GM18519 (cell line): ENCODE results near the gene PRKCZ.

Experiments used
- ATAC-seq: cut with Tn5 transposase; IDR thresholded peaks from one replicate; pipeline ENCODE4 v1.9.1; 2021; ENCODE audit warnings: mild to moderate bottlenecking, moderate library complexity; ENCODE audit not compliant: unreplicated experiment, low FRiP score

The PRKCZ gene

GRCh38 chr1:2098839-2099785 lies 48.9 kb downstream of the PRKCZ start:
- no peak for ATAC-seq

GRCh38 chr1:2099886-2100779 lies 49.9 kb downstream of the PRKCZ start:
- ATAC-seq: no peak

GRCh38 chr1:2100780-2101108 lies 50.5 kb downstream of the PRKCZ start:
- ATAC-seq: no peak

DNA sequence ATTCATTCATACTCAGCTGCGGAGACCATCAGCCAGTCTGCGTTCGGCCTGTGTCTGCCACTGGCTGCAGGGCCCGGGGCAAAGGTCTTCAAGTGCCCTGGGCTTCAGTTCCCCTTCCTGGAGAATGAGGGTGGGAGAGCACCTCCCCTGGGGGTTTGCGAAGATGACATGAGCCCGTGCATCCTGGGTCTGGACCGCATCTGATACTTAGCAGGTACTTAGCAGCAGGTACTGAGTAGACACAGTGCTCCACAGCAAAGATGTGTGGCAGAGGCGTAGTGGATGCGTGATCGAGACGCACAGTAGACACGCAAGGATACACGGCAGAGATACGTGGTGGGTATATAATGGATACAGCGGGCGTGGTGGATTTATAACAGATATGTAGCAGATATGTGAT lies 51.3 kb downstream of the PRKCZ start:
- ATAC-seq: no peak

DNA sequence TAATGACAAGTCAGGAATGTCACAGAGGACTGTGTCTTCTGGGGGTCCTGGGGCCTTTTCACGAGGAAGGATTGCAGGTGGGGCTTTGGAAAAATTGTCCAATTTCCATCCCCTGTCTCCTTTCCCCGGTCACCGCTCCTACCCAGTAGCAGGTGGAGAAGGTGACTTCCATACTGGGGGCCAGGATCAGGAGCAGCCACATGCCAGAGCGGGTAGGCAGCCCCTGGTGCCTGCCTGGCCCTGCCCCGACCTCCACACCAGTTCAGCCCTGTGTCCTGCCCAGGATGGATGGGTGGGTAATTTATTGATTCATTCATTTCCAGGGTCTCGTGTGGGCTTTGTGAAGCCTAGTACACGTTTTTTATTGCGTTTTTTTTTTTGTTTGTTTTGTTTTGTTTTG lies 51.7 kb downstream of the PRKCZ start:
- no peak for ATAC-seq

GRCh38 chr1:2102753-2103152 lies 52.5 kb downstream of the PRKCZ start:
- no peak for ATAC-seq

GRCh38 chr1:2103266-2103900 lies 53.2 kb downstream of the PRKCZ start:
- ATAC-seq: no peak

DNA sequence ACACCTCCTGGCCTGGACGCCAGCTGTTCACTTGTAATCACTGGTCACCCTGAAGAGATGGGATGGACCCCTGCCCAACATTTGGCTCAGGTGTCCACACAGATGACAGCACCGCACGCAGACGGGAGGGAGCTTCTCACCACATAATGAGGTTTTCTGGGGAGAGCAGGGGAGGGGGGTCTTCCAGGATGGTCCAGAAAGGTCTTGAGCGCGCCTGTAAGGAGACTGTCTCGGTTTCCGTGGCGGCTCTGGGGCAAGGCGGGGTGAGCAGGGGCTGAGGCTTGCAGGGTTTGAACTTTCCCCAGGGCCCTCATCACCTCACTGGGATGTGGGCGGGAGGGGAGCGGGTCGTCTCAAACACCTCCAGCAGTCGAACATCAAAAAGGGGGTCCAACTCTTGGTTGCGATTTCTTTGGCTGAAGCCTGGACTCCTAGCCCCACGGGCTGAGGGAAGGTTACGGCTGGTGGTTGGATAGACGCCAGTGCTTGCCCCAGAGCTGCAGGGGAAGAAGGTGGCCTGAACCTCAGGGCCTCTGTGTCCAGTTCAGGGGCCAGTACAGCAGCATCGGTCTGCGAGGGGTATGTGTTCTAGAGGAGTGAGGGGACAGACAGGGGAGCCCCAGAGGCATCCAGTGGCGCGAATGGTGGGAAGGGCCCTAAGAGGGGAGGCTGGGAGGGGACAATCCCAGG lies 53.8 kb downstream of the PRKCZ start:
- no peak for ATAC-seq

DNA sequence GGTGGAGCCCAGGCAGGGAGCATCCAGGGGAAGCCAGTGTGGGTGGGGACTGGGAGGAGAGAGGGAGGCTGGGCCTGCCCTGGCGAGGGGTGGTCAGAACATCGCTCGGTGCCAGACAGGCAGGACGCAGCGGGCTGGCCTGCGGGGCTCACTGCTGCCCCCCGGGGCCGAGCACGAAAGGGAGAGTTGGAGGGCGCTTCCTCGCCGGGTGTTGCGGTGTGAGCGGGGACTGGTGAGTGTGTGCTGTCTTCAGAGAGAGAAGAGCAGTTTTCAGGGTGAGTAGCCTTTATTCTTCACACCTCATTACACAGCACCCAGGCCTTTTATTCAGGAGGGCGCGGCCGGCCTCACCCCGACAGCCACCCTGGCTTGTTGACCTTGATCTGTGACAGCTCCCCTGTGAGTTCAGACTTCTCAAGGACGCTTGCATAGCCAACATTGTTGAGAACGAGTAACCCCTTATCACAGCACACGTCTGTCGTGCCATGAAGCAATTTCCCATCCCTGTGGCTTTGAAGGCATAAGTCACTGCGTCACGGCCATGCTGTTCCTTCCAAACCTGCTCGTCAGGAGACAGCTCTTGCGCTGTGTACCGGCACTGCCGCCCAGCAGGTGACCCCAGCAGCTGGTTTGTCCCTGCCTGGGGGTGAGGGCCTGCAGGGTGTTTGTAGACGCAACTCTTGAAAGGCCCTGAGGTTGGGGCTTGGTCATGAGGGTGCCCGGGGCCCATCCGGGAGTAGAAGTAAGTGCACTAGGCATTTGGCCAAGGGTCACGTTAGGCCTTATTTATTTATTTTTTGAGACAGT lies 54.6 kb downstream of the PRKCZ start:
- no peak for ATAC-seq

GRCh38 chr1:2105781-2106524 lies 55.7 kb downstream of the PRKCZ start:
- ATAC-seq: no peak

GRCh38 chr1:2106659-2107405 lies 56.6 kb downstream of the PRKCZ start:
- ATAC-seq: no peak

DNA sequence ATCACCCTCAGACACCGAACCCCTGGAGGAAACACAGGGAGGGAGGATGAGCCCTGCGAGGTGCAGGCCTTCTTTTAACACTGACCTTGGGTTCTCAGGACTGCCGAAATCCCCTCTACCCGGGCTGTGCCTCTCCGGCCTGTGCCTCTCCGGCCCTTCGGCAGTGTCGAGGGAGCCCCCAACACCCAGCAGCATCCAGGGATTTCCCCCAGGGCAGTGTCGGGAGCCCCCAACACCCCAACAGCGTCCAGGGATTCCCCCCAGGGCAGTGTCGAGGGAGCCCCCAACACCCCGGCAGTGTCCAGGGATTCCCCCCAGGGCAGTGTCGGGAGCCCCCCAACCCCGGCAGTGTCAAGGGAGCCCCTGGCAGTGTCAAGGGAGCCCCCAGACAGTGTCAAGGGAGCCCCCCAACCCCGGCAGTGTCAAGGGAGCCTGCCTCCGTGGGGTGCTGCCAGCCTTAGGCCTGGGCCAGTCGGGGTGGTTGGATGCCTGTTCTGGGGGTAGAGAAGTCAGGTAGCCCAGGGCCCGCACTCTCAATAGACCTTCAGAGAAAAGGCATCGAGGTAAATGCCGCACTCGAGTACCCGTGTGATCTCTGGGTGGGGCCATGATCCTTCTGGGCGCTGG lies 57.5 kb downstream of the PRKCZ start:
- no peak for ATAC-seq

DNA sequence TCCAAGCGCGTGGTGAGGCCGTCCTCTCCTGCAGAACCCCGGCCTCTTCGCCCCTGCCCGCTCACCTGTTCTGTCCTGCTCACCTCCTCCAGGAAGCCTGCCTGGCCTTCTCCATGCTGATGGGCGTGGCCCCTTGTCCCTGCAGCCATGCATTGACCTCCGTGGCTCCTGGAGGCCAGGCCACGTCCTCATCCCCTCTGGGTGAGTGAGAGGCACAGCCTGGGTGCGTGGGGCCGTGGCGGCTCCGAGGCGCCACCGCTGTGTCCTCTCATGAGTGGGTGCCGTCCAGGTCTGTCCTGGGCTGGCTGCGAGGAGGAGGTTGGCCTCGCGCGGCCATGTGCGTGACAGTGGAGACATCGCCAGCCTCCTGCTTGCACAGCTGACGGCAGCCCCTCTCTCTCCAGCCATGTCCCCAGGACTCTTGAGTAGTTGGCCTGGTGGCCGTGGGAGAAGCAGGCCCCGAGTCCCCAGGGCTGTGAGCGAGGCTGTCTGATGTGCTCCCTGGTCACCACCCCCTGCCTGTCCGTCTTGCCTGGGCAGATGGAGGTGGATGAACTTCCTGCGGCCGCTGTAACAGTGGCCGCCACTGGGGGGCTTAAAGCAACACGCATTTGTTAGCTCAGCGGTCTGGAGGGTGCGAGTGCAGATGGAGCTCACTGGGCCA lies 58.1 kb downstream of the PRKCZ start:
- ATAC-seq: no peak

- no peak for ATAC-seq
Observed at GRCh38 chr1:2108877-2109580, 58.8 kb downstream of the PRKCZ start.

DNA sequence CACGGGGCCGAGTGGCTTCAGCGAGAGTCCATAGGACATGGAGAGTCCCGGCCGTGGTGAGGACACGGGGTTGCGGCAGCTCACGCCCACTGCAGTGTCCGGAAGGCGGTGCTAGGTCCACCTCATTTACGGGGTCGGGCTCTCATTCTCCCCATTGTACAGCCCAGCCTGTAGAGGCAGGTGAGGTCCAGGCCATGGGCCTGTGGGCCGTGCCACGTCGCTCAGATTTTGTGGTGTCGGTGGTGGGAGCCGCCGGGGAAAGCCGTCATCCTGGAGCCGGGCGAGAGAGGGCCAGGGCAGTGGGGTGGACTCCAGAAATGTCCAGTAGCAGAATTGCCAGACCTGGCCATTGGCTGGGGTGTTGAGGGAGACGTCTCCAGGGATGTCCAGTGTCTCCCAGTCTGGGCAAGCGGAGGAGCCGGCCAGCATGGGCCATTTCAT lies 59.4 kb downstream of the PRKCZ start:
- no peak for ATAC-seq

- no peak for ATAC-seq
Observed at GRCh38 chr1:2110191-2110737, 60.1 kb downstream of the PRKCZ start.
